HG03565 (cell line): Measurements from ENCODE around the gene STON2.
"Not testable (repeated sequence)": the region's sequence is repeated elsewhere in the genome, so short reads cannot be mapped to it uniquely, and the experiment has no call there.

Source experiments
- ATAC-seq: cut with Tn5 transposase; IDR thresholded peaks from one replicate; pipeline ENCODE4 v1.9.1; 2021; ENCODE audit warnings: mild to moderate bottlenecking, moderate library complexity; ENCODE audit not compliant: unreplicated experiment

STON2 gene

DNA sequence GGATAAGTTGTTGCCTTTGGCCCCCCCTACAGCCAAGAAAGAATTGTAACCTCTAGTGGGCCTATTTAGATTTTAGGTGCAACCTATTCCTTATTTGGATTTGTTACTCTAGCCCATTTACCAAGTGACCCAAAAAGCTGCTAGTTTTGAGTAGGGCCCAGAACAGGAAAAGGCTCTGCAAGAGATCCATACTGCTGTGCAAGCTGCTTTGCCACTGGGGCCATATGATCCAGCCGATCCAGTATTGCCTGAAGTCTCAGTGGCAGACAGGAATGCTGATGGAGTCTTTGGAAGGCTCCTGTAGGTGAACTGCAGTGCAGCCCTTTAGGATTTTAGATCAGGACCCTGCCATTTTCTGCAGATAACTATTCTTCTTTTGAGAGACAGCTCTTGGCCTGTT, 166.5 kb downstream of the STON2 start:
- ATAC-seq, result no peak

- no peak for ATAC-seq
These were observed 168.6 kb downstream of the STON2 start for GRCh38 chr14:81231540-81231939.

DNA sequence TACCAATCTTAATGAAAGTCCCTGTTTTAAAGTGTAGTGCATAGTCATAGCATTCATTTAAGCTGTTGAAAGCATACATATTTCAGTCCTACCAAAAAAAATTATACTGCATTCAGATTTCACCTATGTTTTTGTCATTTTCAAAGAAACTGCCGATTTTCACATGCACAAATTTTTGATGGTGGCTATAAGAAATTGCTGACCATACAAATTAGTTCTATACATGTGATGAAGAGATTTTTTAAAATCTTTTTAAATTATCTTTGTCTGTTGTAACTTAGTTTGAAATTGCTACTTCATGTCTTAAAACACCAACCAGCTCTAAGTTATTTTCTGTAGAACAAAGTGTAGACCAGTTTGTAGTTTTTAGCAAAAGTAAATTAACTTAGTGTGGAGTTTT, 175.9 kb downstream of the STON2 start:
- no peak for ATAC-seq

DNA sequence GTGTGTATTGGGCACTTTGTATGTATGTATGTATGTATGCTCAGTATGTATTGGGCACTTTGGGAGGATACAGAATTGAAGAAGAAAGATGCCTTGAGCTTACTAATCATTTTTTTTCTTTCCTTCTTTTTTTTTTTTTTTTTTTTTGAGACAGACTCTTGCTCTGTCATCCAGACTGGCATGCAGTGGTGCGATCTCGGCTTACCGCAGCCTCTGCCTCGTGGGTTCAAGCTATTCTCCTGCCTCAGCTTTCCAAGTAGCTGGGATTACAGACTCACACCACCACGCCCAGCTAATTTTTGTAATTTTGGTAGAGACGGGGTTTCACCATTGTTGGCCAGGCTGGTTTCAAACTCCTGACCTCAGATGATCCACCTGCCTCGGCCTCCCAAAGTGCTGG, 176.3 kb downstream of the STON2 start:
- ATAC-seq, result not testable (repeated sequence)

- ATAC-seq, result no peak
These were observed 177.4 kb downstream of the STON2 start for GRCh38 chr14:81222691-81223090.

DNA sequence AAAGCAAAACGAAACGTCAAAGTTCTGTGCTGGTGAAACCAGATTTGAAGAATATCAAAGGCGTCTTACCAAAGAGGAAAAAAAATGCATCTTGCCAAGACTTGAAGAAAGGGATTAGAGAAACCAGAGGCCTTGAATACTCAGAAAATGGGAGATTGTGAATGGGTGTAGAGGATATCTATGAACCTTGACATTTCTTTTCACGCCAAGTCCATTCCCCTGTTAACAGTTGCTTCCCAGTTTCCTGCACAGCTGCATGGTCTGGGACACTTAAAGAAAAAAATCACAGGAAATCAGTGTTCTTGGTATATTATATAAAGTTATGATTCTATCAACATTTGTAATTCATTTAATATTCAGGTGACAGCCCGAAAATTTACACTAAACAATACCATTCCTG, 178.0 kb downstream of the STON2 start:
- ATAC-seq, result no peak

- ATAC-seq, result no peak
These were observed 178.5 kb downstream of the STON2 start for GRCh38 chr14:81221579-81222102.

DNA sequence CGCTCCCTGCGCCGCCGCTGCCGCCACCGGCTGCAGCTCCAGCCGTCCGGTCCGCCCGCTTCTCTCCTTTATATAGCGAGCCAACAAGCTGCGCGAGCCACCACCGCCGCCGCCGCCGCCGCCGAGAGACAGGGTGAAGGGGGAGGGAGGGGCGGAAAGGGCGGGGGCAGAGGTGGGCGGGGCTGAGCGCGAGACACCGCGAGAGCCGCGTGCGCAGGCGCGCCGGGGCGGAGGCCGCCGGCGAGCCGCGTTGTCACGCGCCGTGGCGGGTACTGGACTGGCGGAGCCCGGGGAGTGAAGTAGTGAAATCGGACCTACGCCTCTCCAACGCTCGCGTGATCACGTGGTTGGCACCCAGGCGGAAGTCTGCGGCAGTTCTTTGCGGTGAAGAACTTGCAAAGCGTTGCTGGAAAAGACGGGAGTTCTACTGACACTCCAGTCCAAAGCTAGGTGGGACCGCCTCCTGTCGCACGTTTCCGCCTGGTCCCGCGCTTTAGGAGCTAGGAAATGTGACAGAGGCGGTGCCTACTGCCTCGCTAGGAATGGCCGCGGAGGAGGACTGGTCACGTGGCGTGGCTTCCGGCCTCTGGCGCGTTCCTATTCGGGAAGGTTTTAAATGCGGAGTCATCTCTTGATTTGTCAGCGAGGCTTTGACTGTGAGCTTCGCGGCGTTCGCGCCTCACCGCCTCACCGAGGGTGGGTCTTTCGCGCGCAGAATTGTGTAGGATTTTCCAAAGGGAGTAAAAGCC, 179.1 kb downstream of the STON2 start, which contains the start of gene GTF2A1:
Gene GTF2A1 (minus strand): TSS at position 130 of the 749 bp plus-strand sequence. CDS start 441 bp downstream, outside the sequence.
- ATAC-seq, result peak; percentile 70

DNA sequence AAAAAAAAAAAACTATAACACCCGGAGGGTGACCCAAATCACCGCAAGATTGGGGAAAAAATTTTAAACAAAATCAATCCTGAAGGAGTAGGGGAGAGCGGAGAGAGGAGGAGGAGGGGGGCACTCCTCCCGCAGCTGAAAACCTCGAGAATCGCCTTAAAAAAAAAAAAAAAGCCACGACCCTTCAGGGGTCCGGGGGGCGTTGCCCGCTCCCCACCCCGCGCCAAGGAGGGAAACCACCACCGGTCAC, 179.6 kb downstream of the STON2 start:
- ATAC-seq, result no peak

DNA sequence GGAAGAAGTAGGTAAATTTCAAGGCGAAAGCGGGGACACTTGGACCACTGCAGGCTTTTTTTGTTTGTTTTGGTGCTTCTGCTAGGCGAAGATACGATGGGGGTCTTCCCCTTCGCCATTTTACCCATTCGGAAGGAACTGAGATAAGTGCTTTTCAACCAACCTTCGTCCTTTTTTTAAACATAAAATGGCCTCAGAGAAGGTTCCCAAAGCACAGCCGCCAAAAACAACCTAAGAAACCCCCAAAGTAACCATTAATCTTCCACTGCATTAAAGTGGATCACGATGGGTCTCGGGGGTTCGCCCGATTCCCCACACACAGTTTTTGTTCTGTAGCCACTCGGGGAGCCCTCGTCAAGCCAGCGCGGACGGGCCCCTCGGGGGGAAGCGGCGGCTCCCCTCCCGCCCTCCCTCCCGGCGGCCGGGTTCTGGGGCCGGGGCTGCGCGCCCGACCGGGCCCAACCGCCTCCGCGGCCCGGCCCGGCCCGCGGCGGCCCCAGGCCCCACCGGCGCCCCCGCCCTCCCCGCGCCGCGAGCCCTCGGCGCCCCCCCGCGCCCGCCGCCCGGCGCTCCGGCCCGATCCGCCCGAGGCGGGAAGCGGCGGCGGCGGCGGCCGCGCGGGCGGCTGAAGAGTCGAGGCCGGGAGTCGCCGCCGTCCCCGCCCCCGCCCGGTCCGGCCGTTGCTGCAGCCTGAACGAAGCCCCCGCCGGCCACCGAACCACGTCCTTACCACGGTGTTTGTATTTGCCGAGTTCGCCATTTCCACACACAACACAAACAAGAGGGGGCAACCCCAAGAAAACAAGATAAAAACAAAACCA, 180.2 kb downstream of the STON2 start:
- ATAC-seq, result no peak

DNA sequence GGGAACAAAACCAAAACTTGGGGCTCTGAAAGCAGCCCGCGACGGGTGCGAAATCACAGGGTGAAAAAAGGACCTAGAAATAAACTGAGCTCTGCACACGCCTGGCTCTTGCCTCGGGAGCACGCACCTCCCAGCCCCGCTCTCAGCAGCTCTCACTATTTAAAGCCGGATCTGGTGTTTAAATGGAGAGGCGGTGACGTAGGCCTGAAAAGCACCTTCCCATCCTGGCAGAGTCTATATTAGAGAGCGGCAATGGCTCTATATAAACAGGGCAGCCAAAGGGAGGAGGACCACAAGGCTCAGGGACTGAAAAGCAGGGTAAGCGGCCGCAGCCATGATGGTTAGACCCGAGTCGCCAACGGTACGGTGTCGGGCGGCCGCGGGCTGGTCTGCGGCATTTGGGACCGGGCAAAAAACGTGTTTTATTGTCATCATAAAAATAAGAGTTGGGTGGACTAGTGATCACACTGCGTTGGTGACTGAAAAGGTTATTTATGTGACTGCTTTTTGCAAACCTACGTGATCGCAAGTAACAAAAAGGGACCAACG, 180.8 kb downstream of the STON2 start:
- ATAC-seq, result peak; percentile 51

DNA sequence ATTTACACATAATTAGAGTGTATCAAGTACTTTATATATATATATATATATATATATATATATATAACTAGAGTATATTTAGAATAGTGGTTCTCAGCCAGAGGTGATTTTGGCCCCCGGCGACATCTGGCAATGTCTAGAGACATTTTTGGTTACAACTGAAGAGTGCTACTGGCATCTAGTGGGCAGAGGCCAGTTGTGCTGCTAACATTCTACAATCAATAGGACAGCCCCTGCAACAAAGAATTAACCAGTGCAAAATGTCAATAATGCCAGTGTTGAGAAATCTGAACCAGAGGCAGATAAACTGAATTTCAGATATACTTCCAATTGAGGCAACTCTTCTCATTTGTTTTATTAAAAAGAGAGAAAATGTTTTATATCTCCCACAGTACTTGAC, 188.3 kb downstream of the STON2 start:
- ATAC-seq, result peak; percentile 61
